ENCODE data around the gene ARL8B. TPM values are rescaled to one million over a fixed set of nuclear protein-coding genes. Genes with fewer than 3 reads are reported as not detected.

The ARL8B gene
- total RNA-seq, 1 donor from 2014 or later, result 35.7 TPM

GRCh38 chr3:5136211-5136918, 14.3 kb downstream of the ARL8B start:
- no peaks in the 10 kb centered on the region for H3K27me3 Mint-ChIP-seq (ENCODE audit: low read depth)
- TF ChIP-seq, protein P1, sequence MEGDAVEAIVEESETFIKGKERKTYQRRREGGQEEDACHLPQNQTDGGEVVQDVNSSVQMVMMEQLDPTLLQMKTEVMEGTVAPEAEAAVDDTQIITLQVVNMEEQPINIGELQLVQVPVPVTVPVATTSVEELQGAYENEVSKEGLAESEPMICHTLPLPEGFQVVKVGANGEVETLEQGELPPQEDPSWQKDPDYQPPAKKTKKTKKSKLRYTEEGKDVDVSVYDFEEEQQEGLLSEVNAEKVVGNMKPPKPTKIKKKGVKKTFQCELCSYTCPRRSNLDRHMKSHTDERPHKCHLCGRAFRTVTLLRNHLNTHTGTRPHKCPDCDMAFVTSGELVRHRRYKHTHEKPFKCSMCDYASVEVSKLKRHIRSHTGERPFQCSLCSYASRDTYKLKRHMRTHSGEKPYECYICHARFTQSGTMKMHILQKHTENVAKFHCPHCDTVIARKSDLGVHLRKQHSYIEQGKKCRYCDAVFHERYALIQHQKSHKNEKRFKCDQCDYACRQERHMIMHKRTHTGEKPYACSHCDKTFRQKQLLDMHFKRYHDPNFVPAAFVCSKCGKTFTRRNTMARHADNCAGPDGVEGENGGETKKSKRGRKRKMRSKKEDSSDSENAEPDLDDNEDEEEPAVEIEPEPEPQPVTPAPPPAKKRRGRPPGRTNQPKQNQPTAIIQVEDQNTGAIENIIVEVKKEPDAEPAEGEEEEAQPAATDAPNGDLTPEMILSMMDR (conservative IDR thresholded peaks at IDR 0.05), result peak; percentile 50
- no peak for DNase-seq (ENCODE audit: low read depth, low spot score)
- H3K9me3 Mint-ChIP-seq, result no peaks in the 10 kb centered on the region
- peaks cover 26% of the 10 kb centered on the region for H3K4me1 Mint-ChIP-seq
- H3K4me3 Mint-ChIP-seq, result no peak overlapping the region
- no peak overlapping the region for H3K27ac Mint-ChIP-seq (ENCODE audit: unreplicated experiment)
- peaks cover 3% of the 10 kb centered on the region for H3K36me3 Mint-ChIP-seq (ENCODE audit: low read depth)

- no peak overlapping the region for H3K4me3 Mint-ChIP-seq
- peaks cover 26% of the 10 kb centered on the region for H3K4me1 Mint-ChIP-seq
- no peaks in the 10 kb centered on the region for H3K9me3 Mint-ChIP-seq
- no peak for DNase-seq (ENCODE audit: low read depth, low spot score)
- TF ChIP-seq, protein P1 (conservative IDR thresholded peaks at IDR 0.05), result no peak
- H3K27ac Mint-ChIP-seq (ENCODE audit: unreplicated experiment), result no peak overlapping the region
- peaks cover 8% of the 10 kb centered on the region for H3K36me3 Mint-ChIP-seq (ENCODE audit: low read depth)
- H3K27me3 Mint-ChIP-seq (ENCODE audit: low read depth), result no peaks in the 10 kb centered on the region
These were observed 14.9 kb downstream of the ARL8B start for GRCh38 chr3:5136919-5137429.

GRCh38 chr3:5138214-5138981, 16.3 kb downstream of the ARL8B start:
- no peak overlapping the region for H3K4me3 Mint-ChIP-seq
- H3K36me3 Mint-ChIP-seq (ENCODE audit: low read depth), result peaks cover 17% of the 10 kb centered on the region
- peaks cover 2% of the 10 kb centered on the region for H3K9me3 Mint-ChIP-seq
- no peaks in the 10 kb centered on the region for H3K27me3 Mint-ChIP-seq (ENCODE audit: low read depth)
- peaks cover 18% of the 10 kb centered on the region for H3K4me1 Mint-ChIP-seq
- H3K27ac Mint-ChIP-seq (ENCODE audit: unreplicated experiment), result no peak overlapping the region
- DNase-seq (ENCODE audit: low read depth, low spot score), result no peak
- TF ChIP-seq, protein P1 (conservative IDR thresholded peaks at IDR 0.05), result no peak

- peaks cover 12% of the 10 kb centered on the region for H3K9me3 Mint-ChIP-seq
- H3K27ac Mint-ChIP-seq (ENCODE audit: unreplicated experiment), result no peak overlapping the region
- DNase-seq (ENCODE audit: low read depth, low spot score), result no peak
- peaks cover 16% of the 10 kb centered on the region for H3K4me1 Mint-ChIP-seq
- H3K36me3 Mint-ChIP-seq (ENCODE audit: low read depth), result peaks cover 33% of the 10 kb centered on the region
- TF ChIP-seq, protein P1 (conservative IDR thresholded peaks at IDR 0.05), result no peak
- no peak overlapping the region for H3K4me3 Mint-ChIP-seq
- H3K27me3 Mint-ChIP-seq (ENCODE audit: low read depth), result no peaks in the 10 kb centered on the region
These were observed 18.1 kb downstream of the ARL8B start for GRCh38 chr3:5140230-5140621.

DNA sequence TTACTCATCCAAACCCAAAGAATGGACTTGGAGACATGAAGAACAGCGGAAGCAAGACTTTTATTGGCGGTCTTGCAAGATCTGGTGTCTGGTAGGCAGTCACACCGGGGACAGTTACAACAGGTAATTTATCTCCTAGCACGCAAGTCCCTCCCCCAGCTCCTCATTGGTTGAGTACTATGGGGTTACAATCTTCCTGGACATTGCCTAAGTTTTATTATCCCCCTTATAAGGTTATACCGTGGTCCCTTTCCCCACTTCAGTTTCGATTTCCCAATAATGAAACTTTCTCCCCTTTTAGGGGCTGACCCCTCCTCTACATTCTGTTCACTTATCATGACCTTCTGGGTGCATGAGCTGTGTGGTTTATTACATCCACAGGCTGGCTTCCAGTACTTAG, 18.7 kb downstream of the ARL8B start:
- Mint-ChIP-seq H3K36me3 (ENCODE audit: low read depth) (peaks cover 39% of the 10 kb centered on the region), H3K9me3 (peaks cover 15% of the 10 kb centered on the region), H3K27ac (ENCODE audit: unreplicated experiment) (peak overlapping the region; percentile 11), H3K4me3 (no peak overlapping the region), H3K27me3 (ENCODE audit: low read depth) (no peaks in the 10 kb centered on the region), H3K4me1 (peaks cover 16% of the 10 kb centered on the region)
- TF ChIP-seq, protein P1 (conservative IDR thresholded peaks at IDR 0.05), result no peak
- DNase-seq (ENCODE audit: low read depth, low spot score), result no peak

Data from neural crest cell (in vitro differentiated cells).